Measurements from ENCODE around the gene NSF.

NSF gene

DNA sequence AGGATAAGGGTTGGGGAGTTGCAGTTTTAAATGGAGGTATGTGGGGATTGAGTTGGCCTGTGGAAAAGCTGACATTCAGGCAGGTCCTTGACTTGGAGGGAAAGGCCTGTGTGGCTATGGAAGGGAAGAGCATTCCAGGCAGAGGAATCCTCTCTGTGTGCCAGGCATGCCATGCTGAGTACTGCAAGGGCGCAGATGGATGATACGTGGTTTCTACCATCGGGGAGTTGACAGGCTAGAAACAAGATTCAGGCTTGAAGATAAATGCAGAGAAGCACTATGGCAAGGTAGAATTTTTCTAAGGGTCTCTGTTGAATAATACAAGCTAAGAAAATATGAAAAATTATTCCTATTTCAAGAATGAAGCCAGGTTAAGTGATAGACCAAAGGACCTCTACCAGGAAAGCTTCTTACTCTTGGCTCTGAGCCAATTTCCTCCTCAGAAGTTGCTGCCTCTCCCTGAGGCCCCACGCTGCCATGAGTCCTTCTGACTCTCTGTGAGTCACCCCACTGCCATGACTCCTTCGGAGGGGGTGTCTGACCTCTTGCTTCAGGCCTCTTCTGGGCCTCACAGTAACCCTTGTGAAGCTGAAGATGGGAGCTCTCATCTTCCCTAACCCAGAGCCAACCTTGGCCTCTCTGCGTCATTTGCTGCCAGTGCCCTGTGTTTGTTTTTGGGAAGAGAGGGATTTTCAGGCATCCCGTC is 152.2 kb downstream of the NSF start:
- TF ChIP-seq, protein P1, sequence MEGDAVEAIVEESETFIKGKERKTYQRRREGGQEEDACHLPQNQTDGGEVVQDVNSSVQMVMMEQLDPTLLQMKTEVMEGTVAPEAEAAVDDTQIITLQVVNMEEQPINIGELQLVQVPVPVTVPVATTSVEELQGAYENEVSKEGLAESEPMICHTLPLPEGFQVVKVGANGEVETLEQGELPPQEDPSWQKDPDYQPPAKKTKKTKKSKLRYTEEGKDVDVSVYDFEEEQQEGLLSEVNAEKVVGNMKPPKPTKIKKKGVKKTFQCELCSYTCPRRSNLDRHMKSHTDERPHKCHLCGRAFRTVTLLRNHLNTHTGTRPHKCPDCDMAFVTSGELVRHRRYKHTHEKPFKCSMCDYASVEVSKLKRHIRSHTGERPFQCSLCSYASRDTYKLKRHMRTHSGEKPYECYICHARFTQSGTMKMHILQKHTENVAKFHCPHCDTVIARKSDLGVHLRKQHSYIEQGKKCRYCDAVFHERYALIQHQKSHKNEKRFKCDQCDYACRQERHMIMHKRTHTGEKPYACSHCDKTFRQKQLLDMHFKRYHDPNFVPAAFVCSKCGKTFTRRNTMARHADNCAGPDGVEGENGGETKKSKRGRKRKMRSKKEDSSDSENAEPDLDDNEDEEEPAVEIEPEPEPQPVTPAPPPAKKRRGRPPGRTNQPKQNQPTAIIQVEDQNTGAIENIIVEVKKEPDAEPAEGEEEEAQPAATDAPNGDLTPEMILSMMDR (IDR thresholded peaks at IDR 0.05; ENCODE audit: control insufficient read depth, extremely low read depth, insufficient read depth) = no peak
- H3K4me3 ChIP-seq (ENCODE audit: low read depth, low read length) = no peak overlapping the region
- DNase-seq (ENCODE audit: low read depth) = no peak

DNA sequence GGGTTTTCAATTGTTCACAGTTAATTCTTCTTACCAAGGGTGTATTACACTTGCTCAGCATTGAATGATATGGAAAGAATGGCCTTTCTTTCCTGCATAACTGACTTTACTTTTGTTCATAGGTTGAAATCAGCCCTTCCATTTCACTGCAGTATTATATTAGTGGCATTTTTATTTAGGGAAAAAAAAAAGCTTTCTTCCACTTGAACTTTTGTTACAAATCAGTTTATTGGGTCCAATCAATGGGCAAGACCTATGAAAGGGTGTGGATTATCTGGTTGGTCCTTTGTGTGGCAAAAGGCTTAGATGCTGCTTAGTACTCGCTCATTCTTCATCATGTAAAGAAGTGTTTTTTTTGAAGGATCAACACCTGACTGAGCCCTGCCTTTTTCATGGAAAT is 154.0 kb downstream of the NSF start:
- no peak for DNase-seq (ENCODE audit: low read depth)
- H3K4me3 ChIP-seq (ENCODE audit: low read depth, low read length) = no peak overlapping the region
- TF ChIP-seq, protein P1 (IDR thresholded peaks at IDR 0.05; ENCODE audit: control insufficient read depth, extremely low read depth, insufficient read depth) = no peak

DNA sequence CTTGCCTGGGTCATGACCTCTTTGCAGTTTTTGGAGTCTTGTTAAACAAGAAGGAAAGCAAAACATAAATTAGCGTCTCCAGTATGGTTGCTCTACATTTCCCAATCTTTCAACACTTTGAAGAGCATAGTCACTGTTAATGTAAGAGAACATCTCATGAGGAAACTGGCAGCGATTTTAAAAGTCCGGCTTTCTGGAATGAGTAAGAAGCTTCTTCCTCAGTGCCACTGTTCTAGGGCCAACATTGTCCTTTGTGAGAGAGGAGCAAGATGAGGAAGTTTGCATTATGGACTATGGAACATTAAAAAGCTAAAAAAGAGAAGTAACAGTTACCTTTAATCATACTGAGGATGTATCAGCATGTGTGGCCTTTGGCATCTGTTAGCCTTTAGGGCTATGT is 154.9 kb downstream of the NSF start:
- TF ChIP-seq, protein P1 (IDR thresholded peaks at IDR 0.05; ENCODE audit: control insufficient read depth, extremely low read depth, insufficient read depth) = no peak
- no peak overlapping the region for H3K4me3 ChIP-seq (ENCODE audit: low read depth, low read length)
- DNase-seq (ENCODE audit: low read depth) = no peak

DNA sequence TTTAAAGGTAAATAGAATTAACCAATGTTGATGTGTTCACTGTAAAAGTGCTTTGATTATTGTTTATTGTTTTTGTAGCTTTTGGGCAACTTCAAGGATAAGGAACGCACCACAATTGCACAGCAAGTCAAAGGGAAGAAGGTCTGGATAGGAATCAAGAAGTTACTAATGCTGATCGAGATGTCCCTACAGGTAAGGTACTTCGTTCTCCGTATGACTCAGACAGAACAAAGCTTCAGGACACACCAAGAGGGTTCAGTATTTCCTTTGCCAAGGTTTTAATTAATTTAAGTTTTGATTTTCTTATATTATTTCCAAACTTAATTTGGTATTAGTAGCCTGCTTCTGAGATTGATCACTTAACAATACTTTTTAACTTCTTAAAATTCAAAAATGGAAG is 161.0 kb downstream of the NSF start:
- no peak overlapping the region for H3K4me3 ChIP-seq (ENCODE audit: low read depth, low read length)
- TF ChIP-seq, protein P1 (IDR thresholded peaks at IDR 0.05; ENCODE audit: control insufficient read depth, extremely low read depth, insufficient read depth) = no peak
- no peak for DNase-seq (ENCODE audit: low read depth)

DNA sequence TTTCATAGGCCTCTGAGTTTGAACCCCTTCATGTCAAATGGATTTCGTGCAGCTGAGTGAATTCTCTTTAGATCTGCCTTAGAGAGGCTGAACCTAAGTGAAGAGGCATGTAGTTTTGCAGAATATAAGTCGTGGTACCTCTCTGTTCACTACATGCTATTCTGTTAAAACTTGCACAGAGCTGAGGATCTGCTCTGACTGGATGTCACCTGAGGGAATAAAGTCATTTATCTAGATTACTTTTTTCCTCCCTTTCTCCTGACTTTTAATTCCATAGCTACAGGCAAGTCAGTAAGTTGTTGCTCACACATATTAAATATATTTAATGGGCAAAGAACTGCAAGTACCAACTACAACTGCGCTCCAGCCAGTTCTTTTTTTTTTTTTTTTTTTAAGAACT is 163.3 kb downstream of the NSF start:
- H3K4me3 ChIP-seq (ENCODE audit: low read depth, low read length) = no peak overlapping the region
- TF ChIP-seq, protein P1 (IDR thresholded peaks at IDR 0.05; ENCODE audit: control insufficient read depth, extremely low read depth, insufficient read depth) = no peak
- no peak for DNase-seq (ENCODE audit: low read depth)

DNA sequence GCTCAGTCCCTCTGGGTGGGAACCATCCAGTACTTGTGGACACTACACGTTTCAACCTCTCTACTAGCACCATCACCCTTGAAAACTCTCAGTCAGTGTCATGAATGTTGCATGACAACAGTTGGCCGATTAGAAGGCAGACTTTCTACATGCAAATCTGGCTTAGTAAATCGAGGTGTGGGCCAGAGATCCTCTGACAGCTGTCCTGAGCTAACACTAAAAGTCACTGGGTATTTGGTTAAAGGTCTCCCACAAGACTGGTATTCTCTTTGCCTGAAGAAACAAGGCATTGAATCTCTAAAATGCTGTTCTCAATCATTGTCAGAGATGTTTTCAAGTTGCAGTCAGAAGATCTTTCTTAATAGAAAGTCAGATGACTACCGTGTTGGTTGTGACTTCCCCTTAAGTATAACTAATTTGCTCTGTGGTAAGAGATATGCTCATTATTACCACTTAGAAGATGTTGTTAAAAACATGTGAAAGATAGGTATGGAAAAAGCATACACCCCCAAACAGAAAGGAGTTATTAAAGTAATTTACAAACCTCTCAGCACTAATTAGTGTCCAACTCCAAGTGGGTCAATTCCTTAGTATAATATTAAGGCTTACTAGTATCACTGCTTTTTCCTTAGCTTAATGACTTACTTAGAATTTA is 165.7 kb downstream of the NSF start:
- TF ChIP-seq, protein P1 (IDR thresholded peaks at IDR 0.05; ENCODE audit: control insufficient read depth, extremely low read depth, insufficient read depth) = no peak

More for the DNA sequence above, 165.7 kb downstream of the NSF start:
- no peak overlapping the region for H3K4me3 ChIP-seq (ENCODE audit: low read depth, low read length)
- no peak for DNase-seq (ENCODE audit: low read depth)
